Fibroblast of skin of back (primary cell): ENCODE results near the gene ELAC1.
"Not testable (repeated sequence)": the region's sequence is repeated elsewhere in the genome, so short reads cannot be mapped to it uniquely, and the experiment has no call there.

Source experiments
- DNase-seq: peaks from one replicate; pipeline ENCODE4 v3.0.0-alpha.2; 2013

ELAC1 gene

GRCh38 chr18:50973367-50974126 is 5.7 kb downstream of the ELAC1 start:
- peak; percentile 53 for DNase-seq

GRCh38 chr18:50977037-50977760 is 9.4 kb downstream of the ELAC1 start:
- no peak for DNase-seq

GRCh38 chr18:50981381-50981780 is 13.5 kb downstream of the ELAC1 start:
- no peak for DNase-seq

GRCh38 chr18:50982086-50982801 is 14.4 kb downstream of the ELAC1 start:
- DNase-seq: no peak

- no peak for DNase-seq
Measured at GRCh38 chr18:50982802-50983179, 15.0 kb downstream of the ELAC1 start.

- peak; percentile 43 for DNase-seq
Measured at GRCh38 chr18:50986360-50987087, 18.7 kb downstream of the ELAC1 start.

- no peak for DNase-seq
Measured at GRCh38 chr18:50987261-50987660, 19.4 kb downstream of the ELAC1 start.

GRCh38 chr18:50989711-50990110 is 21.9 kb downstream of the ELAC1 start:
- DNase-seq: no peak

- no peak for DNase-seq
Measured at GRCh38 chr18:50992351-50992762, 24.5 kb downstream of the ELAC1 start.

GRCh38 chr18:50994031-50994430 is 26.2 kb downstream of the ELAC1 start:
- DNase-seq: no peak

GRCh38 chr18:51003174-51003573 is 35.3 kb downstream of the ELAC1 start:
- not testable (repeated sequence) for DNase-seq

GRCh38 chr18:51006061-51006818 is 38.4 kb downstream of the ELAC1 start:
- no peak for DNase-seq

GRCh38 chr18:51006948-51007789 is 39.3 kb downstream of the ELAC1 start:
- DNase-seq: no peak

GRCh38 chr18:51007790-51008139 is 39.9 kb downstream of the ELAC1 start:
- no peak for DNase-seq

GRCh38 chr18:51009072-51009471 is 41.2 kb downstream of the ELAC1 start:
- peak; percentile 47 for DNase-seq

- DNase-seq: no peak
Measured at GRCh38 chr18:51010218-51010617, 42.4 kb downstream of the ELAC1 start.

- no peak for DNase-seq
Measured at GRCh38 chr18:51011709-51012108, 43.9 kb downstream of the ELAC1 start.

GRCh38 chr18:51012441-51012840 is 44.6 kb downstream of the ELAC1 start:
- no peak for DNase-seq

GRCh38 chr18:51013259-51013658 is 45.4 kb downstream of the ELAC1 start:
- DNase-seq: no peak

GRCh38 chr18:51017140-51017879 is 49.5 kb downstream of the ELAC1 start:
- no peak for DNase-seq
